Activated CD4-positive, alpha-beta T cell treated with anti-CD3 and anti-CD28 coated beads, Interleukin-2, amount 50 U/mL, for 24 hours (primary cell): ENCODE measurements around the gene NHSL2.

Experiments
- DNase-seq, 2 donors: peaks; one replicate each; pipeline ENCODE4 v3.0.0-alpha.2; 2020; ENCODE audit warnings: low read depth in 1 of 2, low spot score in 1 of 2

The NHSL2 gene

DNA sequence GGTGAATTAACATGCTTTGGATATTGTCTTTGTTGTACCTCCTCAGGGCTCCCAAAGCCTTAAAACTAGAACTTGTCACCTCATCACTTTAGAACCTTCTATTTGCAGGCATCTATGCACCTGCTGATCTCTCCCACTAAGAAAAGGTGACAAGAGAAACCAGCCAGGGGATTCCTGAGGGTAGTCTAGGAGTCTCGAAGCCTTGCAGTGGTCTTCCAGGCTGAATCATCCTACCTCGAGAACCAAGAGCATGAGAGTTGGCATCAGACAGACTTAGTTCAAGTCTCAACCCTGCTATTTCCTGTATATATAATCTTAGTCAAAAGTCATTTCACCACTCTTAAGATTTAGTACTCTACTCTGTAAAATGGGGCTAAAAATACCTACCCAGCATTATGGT, 191.5 kb downstream of the NHSL2 start:
- no peak for DNase-seq

DNA sequence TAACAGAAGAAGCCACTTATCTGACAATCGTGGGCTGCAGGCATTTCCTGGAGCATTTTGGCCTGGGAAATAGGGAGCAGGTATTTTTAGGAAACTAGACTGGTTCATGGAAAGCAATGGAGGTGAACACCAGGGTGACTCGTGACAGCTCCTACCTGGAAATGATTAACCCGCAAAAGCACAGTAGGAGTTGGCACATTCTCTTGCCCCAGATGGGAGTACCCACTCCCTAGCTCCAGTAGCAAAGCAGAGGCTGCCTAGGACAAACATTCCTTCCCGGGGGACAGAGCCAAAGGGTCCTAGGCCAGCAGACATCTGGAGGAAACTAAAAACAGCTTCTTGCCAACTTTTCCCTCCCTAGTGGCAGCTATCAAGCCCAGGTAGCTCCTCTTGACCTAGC, 192.1 kb downstream of the NHSL2 start:
- no peak for DNase-seq

DNA sequence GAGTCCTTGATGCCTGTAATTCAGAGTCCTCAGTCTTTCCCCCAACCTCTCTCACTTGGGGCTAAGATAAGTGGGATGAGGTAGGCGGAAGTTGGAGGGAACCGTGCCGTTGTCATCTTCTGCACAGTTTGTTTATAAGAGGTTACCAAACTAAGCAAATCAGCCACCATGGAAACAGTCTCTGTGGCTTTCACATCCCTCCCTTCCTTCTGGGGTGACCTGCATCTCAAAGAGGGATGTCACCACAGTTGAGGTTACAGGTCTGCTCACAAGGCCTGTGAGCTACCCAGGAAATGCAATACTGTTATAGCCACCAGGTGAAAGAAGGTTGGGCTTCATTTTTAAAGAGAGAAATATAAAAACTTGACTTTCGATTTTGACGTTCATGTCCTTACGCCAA, 194.8 kb downstream of the NHSL2 start:
- DNase-seq = no peak

DNA sequence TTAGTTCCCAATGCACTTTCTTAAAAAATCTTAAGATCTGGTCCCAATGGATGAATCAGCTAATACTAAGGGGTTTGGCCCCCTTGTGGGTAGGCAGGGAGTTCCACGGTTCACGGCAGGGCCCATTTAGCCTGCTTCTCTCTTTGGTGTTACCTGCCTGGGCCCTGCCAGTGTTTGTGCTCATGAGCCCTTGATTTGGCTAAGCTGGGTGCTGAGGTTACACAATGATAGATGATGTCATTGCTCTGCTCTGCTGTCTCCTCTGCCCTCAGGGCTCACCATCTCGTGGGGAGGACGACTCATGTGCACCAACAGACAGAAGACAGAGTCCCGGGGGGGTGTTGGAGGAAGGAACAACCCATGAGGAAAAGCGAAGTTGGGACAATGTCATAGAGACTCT, 196.7 kb downstream of the NHSL2 start:
- DNase-seq = no peak

DNA sequence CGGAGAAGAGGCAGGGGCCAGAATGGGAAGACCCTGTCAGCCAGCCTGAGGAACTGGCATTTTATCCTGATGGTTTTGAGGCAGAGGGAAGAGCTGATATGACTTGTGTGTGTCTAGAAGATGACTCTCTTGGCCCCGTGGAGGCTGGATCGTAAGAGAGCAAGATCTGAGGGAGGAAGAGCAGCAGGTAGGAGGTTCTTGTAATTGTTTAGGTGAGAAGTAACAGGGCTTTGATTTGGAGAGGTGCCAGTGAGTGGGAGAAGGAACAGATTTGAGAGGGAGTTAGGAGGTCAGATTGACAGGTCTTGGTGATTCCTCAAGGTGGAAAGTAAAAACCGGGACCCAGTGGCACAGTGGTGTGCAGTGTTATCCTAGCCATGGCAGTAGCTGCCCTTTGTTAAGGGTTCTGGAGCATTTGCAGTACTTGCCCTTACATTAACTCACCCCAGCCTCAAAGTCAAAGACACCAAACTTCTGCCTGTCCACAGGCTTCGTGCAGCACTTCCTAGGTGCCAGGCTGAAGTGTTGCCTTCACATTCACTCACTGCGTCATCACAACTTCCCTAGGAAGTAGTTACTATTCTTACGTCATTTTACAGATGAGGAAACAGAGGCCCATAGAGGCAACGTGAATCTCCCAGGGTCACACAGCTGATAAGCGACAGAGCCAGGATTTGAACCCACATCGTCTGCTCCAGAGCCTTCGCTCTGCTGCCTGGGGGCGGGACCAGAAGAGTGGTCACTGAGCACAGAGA, 197.4 kb downstream of the NHSL2 start:
- DNase-seq = no peak

DNA sequence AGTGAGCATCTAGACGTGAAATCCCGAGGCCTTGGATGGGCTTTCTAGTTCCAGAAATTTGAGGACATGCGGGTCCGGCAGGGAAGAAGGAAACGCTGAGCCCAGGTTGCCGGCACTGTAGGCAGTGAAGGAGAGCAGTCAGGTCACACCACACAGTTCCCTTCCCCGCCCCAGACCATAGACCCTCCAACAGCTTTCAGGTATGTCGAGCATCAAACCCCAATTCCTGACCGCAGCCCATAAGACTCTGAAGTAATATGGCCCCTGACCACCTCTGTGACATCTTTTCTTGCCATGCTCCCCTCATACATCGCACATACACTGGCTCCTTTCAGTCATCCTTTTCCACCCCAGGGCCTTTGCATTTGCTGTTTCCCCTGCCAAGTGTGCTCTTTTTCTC, 198.0 kb downstream of the NHSL2 start:
- DNase-seq = no peak

DNA sequence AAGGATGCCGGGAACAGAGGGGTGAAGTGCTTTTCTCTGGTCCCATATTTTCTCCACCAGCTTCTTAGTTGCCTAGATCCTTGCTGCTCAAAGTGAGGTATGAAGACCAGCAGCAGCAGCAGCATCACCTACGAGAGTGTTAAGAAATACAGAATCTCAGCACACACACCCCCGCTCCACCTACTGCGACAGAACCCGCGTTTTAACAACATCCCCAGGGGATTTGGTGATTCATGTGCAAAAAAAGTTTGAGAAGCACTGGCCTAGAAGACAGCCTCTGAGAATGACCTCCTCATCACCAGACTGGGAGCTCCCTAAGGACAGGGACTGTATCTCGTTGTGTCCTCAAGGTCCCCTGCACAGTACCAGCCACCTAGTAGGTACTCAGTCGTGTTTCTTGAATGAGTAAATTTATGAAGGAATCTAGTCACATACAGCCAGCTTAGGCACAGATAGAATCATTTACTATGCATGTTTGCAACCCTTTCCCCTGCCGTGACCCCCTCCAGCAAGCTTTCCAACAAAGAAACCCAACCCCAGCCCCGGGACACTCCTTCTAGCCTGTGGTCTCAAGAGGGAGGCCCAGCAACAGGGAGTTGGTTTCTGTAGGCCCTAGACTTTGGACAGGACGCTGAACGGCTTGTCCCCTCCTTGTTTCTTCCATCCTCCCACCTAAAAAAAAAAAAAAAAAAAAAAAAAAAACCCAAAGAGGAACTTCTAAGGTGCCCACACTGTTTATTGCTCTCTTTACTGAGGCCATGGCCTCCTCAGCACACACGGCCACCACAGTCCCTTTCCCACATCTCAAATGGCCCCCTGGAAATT, 199.6 kb downstream of the NHSL2 start:
- no peak for DNase-seq

DNA sequence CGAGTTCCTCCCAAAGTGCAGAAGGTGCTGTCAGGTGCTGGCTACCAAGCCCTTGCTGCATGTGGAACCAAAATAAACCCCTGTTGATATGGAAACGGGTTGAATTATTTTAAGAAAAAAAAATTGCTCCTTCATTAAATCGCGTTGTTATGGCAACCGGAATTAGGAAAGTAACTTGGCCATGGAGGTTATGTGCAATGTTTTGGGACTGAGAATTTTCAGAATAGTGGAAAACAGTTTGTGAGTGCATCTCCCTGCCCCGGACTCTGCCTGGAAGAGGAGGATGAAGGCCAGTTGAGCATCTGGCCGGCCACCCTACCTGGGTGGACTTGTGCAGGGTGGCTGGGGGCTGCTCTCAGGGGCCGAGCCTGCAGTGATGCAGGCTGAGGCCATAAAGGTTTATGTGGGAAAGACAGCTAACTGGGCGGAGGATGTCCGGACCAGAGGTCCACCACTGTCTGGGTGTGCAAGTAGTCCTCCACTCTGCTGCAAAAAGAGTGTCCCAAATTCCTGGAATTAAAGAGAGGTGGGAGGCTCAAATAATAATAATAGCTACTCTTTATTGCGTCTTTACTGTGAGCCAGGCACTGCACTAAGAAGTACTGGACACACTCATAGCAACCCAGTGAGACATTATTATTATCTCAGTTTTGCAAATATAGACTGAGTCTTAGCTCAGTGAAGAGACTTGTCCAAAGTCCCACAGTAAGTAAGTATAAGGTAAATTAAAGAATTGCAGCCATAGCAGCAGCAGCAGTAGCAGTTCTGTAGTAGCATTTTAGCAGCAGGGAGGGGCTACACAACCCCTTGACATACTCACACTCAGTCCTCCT, 200.4 kb downstream of the NHSL2 start:
- DNase-seq = no peak

DNA sequence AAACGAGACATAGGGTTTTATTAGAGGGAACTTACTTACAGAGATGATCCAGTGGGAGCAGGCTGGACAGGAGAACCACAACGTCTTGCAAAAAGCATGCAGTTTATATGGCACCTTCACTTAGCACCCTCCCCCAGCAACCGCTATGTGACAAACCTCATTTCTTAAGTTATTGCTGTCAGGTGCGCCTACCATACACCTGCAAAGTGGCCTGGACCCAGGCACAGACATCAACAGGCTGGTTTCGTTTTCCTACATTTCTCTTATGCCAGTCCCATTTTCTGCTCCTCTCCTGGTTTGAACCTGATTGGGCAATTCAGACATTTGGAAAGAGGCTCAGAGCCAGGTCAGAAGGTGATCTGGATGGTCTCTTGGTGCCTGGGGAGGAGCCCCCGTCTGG, 202.8 kb downstream of the NHSL2 start:
- DNase-seq = no peak

DNA sequence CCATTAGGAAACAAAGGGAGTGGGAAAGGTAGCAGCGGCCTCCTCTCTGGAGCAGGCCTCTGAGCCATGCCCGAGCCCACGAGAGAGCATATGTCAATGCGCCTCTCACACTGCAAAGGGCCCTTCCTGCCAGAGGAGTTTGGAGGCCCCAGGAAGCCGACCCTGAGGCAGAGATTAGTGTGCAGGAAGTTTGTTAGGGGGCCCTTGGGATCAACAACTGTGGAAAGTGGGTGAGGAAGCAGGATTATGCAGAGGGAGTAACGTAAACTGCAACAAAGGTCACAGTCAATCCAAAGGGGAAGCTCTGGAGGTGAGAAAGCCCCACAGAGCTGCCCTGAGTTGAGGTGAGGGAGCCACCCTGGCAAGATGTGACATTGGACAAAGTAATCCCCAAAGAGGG, 203.7 kb downstream of the NHSL2 start:
- DNase-seq = no peak

DNA sequence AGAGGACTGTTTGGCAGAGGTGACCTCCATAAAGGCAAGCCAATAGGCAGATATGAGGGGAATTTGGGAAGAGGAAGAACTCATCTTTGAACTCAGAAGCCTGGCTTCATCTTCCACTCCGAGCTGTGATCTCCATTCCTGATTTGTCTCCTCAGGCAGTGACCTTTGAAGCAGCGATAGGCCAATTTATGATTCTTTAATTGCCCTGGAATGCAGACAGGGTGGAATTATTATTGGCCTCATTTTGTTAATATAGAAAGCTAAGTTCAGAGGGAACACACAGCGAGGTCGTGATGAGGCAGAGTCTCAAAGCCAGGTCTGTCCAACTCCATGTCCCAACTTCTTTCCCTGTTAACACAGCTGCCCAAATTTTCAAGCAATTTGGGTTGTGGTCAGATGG, 204.2 kb downstream of the NHSL2 start:
- no peak for DNase-seq

DNA sequence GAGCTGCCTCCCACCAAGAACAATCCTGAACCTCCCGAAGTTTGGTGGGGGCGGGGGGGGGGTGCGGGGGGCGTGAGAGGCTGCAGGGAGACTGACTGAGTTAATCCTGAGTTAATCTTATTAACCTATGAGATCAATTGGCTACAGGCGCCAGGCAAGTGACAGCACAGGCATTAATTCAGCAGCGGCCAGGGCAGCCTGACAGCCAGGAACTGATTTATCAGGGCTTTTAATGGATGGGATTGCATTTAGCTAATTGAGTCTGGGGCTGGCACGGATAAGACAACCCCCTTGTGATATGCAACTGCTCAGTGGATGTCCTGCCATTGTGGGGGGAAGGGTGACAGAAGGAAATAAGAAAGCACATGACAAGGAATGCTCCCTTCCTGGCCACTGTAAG, 204.7 kb downstream of the NHSL2 start:
- no peak for DNase-seq

DNA sequence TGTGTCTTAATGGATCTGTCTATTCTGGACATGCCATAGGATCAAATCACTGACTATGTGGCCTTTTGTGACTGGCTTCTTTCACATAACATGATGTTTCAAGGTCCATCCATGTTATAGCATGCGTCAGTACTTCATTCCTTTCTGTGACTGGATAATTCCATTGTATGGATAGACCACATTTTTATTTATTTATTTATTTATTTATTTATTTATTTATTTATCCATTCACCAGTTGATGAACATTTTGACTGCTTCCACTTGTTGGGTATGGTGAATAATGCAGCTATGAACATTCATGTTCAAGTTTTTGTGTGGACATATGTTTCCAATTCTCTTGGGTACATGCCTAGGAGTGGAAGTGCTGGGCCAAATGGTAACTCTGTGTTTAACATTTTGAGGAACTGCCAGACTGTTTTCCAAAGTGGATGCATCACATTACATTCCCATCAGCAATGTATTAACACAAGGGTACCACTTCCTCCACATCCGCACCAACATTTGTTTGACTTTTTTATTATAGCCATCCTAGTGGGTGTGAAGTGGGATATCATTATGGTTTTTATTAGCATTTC, 207.1 kb downstream of the NHSL2 start:
- no peak for DNase-seq

DNA sequence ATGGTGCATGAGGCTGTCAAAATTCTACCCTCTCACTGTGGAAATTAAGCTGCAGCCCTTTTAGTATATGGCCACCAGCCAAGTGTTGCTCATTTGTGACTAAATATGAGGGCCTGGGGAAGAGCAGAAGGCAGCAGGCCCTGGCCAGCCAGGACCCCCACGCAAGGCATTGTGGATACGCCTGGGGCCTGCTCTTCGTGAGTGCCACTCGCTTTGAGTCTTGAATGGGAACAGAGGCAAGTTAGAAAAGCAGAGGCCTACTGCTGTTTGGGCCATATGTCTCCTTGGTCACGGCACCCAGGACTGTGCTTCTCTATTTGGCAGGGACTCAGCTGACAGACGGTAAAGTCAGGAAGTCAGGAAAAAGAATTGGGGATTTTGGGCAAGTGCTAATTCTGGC, 210.2 kb downstream of the NHSL2 start:
- DNase-seq = no peak

DNA sequence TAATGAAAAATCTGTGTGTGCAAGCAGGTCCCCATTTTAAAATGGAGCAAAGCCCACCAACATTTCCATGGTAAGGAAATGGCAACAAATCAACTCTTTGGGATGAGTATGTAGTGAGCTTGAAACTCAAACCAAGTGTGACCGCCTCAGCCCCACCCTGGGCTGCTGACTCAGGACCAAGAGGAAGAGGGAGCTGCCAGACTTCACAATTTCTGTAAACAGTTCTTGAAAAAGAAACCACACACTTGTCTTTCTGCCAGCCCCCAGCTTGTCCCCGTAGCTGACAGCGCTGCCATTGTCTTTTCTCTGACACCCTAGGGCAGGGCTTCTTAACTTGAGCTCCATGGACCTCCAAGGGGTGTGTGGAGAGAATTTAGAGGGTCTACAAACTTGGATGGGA, 210.7 kb downstream of the NHSL2 start:
- DNase-seq = no peak

DNA sequence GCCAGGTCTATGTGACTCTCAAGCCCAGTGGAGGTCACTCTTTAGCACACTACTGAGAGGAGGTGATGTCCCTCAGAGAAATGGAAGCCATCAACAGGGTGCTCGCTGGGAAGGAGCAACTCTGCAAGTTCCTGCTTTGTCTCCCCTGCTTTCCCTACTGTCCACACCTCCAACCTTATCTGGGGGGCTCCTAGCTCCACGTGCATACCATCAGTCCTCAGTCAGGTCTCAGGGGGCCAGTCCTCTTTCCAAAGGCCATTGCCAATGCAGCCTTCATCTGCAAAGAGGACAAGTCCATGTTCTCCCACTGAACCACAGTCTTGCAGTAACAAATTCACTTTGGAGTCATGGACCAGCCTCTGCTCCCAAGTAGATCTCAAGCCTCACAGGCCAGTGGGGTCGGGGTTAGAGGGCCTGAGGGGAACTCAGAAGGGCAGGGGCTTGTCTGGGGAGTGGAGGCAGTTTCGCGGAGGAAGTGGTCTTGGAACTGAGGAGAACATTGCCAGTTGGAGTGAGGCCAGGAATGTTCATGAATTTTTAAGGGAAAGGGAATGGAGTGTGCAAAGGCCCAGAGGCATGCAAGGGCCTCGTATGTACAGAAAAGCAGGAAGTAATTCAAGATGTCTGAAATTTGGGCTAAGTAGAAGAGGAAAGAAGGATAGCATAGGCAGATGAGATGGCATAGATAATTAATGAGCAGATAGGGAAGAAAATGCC, 212.1 kb downstream of the NHSL2 start:
- DNase-seq = no peak

DNA sequence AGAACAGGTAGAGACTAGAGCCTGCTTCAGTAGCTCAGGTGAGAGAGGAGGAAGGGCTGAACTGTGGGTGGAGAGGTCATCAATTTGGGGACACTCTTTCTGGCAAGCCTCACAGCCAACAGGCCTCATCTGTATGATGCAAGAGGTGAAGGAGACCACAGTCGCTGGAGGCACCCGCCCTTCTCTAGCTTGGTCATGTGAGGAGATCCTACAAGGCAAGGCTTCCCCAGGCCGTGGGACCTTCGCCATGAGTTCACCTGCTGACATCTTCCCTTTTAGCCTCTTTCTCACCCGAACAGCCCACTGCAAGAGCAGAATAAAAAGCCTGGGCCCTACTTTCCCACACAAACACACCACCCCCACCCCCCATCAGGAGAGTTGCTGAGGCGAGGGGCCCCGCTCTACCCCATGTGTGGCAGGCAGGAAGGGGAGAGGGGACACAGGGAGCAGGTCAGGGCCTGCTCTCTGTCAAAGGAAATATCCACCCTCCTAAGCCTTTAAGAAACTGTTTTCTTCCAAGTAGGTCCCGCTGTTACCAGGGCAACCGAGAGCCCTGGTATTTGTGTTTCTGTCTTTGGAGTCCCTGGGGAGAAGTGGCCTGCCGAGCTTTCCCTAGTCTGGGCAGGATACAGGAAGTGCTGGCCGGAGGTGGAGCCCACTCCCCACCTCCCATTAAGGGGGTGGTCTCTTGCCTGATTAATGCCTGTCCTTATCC, 213.0 kb downstream of the NHSL2 start:
- no peak for DNase-seq

DNA sequence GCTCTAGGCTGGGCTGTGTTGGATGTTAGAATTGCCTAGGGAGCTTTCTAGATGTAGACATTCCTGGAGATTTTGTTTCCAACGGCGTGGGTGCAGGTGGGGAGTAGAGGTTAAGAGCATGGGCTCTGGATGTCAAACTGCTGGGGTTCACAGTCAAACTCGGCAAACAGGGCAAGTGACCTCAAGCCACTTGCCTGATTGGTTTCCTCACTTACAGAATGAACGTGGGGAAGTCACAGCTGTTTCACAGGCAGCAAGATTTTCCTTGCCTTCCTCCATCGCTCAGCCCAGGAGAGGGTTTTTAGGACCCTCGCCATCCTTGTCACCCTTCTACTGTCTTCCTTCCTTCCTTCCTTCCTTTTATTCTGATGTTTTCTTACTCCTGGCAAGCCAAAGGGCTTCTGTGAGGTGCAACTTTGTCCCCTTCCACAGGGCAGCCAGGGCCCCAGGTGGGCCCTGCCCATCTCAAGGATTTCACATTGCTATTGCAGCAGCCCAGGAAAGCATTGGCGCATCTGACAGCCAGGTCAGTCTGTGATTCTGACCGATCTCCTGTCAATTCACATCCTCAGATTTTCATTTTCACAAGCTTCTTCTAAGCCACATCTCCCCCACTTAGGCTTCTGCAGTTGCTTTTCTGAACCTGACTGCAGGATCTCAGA, 214.0 kb downstream of the NHSL2 start:
- no peak for DNase-seq

DNA sequence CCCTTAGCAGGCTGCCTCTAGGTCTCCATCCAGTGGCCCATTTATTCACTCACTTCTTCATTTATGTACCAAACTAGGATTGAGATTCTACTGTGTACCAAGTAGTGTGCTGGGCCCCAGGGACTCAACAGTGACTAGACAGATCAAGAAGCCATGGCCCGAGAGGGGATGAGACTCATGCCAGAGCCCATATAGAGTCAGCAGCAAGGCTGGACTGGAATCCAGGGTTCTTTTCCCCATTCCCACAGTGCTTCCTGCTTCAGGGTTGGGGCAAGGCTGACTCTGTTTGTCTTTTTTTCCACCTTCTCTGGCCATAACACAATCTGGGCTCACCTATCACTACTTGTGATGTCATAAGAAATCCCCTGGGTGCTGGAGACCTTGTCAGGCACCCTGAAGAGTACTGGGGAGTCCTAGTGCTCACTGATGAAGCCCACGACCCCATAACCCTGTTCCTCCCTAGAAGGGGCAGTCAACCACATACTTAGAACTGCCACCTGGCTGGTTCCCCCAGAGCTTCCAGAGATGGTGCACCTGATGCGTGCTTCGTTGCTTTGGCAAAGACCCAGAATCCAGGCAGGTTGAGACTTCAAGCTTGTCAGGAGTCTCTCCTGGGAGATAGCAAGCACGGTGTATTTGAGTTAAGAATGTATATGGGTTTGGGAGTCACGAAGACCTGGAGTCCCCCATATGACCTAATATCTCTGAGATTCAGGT, 214.8 kb downstream of the NHSL2 start:
- DNase-seq = no peak
